ENCODE data around the gene WDR19.

GRCh38 chr4:39255266-39255665 is 72.9 kb downstream of the WDR19 start:
- TF ChIP-seq TAF1 (IDR thresholded peaks at IDR 0.05; ENCODE audit: borderline replicate concordance, insufficient read depth, low read length) (no peak), POLR2AphosphoS5 (IDR thresholded peaks at IDR 0.05; ENCODE audit: low read depth, low read length) (no peak), REST (IDR thresholded peaks at IDR 0.05; ENCODE audit: insufficient read depth in 1 of 2, low read depth in 2 of 2, low read length in 2 of 2) (no peak), SIN3A (IDR thresholded peaks at IDR 0.05; ENCODE audit: borderline replicate concordance, insufficient read depth, low read length) (no peak)
